ENCODE results near the gene IL13RA1.

The IL13RA1 gene

DNA sequence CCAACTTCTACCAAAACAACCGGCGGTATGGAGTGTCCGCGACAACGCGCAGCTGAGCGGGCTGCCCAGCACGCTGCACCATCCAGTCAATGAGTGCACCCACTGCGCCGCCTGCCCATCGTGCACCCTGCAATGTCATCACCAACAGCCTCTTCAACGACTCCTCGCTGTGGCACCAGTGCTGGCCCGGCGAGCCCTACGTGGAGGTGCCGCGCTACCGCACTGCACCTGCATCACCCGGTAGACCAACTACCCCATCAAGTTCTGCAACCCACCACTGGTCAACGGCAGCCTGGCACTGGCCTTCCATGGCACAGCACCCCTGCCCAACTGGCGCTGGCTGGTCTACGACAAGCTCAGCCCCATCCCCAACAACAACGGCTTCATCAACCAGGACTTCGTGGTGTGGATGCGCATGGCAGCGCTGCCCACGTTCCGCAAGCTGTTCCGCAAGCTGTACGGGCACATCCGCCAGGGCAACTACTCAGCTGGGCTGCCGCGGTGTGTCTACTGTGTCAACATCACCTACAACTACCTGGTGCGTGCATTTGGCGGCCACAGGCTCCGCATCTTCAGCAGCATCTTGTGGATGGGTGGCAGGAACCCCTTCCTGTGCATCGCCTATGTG is 42.8 kb downstream of the IL13RA1 start:
- no peaks in the 10 kb centered on the region for H3K36me3 ChIP-seq (ENCODE audit: control insufficient read depth, insufficient read depth, low read length)

DNA sequence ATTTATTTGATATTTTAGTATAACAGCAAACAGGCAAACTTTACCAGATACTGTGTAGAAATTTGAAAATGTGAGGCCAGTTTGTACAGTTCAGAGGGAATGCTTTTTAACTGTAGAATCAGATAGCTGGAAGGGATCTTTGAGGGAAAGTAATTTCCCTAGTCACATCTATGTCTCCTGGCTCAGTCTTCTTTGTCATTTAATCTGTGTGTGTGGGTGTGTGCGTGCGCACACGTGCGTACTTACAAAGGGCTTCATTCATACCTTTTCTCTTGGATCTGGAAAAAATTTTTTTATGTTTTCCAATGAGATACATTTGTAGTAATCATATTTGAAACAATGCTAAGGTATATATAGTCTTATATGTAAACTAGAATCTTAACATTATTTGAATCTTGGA is 44.6 kb downstream of the IL13RA1 start:
- no peak overlapping the region for H4K8ac ChIP-seq (ENCODE audit: low read depth, low read length)
- no peaks in the 10 kb centered on the region for H3K79me2 ChIP-seq (ENCODE audit: control insufficient read depth, insufficient read depth, low read length)
- WGBS (ENCODE audit: extremely low coverage, insufficient coverage, low lambda C conversion rate): no CpG with 5 or more reads among the region's 4 CpGs
- no peaks in the 10 kb centered on the region for H3K27me3 ChIP-seq (ENCODE audit: insufficient read depth, low read length, poor library complexity)
- no peak overlapping the region for H3K9ac ChIP-seq (ENCODE audit: low read length)
- no peak overlapping the region for H3K27ac ChIP-seq (ENCODE audit: low read depth, low read length)
- no peak overlapping the region for H2BK15ac ChIP-seq (replicated peaks; ENCODE audit: low read depth)
- H3K36me3 ChIP-seq (ENCODE audit: control insufficient read depth, insufficient read depth, low read length): no peaks in the 10 kb centered on the region
- H3K4me3 ChIP-seq (ENCODE audit: low read length): no peak overlapping the region
- H3K4me1 ChIP-seq (ENCODE audit: control insufficient read depth, low read depth, low read length): no peaks in the 10 kb centered on the region
- H2AK5ac ChIP-seq (ENCODE audit: low read length): no peak overlapping the region
- H3K18ac ChIP-seq (ENCODE audit: low read length): no peak overlapping the region
- no peak overlapping the region for H3K4ac ChIP-seq (ENCODE audit: low read depth, low read length)
- no peak overlapping the region for H3K23ac ChIP-seq (ENCODE audit: low read length)
- no peak overlapping the region for H3K56ac ChIP-seq (ENCODE audit: low read length)
- H3K79me1 ChIP-seq (ENCODE audit: low read length): no peaks in the 10 kb centered on the region
- H3K4me2 ChIP-seq (ENCODE audit: low read length): no peak overlapping the region
- no peak overlapping the region for H2BK5ac ChIP-seq (ENCODE audit: low read length)
- no peak for DNase-seq
- no peak overlapping the region for H2BK120ac ChIP-seq (ENCODE audit: low read depth, low read length)
- H4K5ac ChIP-seq (ENCODE audit: low read length): no peak overlapping the region

More for the DNA sequence above, 42.8 kb downstream of the IL13RA1 start:
- Histone ChIP-seq H2BK5ac (ENCODE audit: low read length) (no peak overlapping the region), H2AK5ac (ENCODE audit: low read length) (no peak overlapping the region), H2BK120ac (ENCODE audit: low read depth, low read length) (no peak overlapping the region), H3K56ac (ENCODE audit: low read length) (no peak overlapping the region), H3K79me2 (ENCODE audit: control insufficient read depth, insufficient read depth, low read length) (no peaks in the 10 kb centered on the region), H3K23ac (ENCODE audit: low read length) (no peak overlapping the region), H4K8ac (ENCODE audit: low read depth, low read length) (no peak overlapping the region), H3K18ac (ENCODE audit: low read length) (no peak overlapping the region), H3K4me1 (ENCODE audit: control insufficient read depth, low read depth, low read length) (no peaks in the 10 kb centered on the region), H3K4ac (ENCODE audit: low read depth, low read length) (no peak overlapping the region), H3K4me2 (ENCODE audit: low read length) (no peak overlapping the region), H3K27ac (ENCODE audit: low read depth, low read length) (no peak overlapping the region), H3K9ac (ENCODE audit: low read length) (no peak overlapping the region), H2BK15ac (replicated peaks; ENCODE audit: low read depth) (no peak overlapping the region), H4K5ac (ENCODE audit: low read length) (no peak overlapping the region), H3K79me1 (ENCODE audit: low read length) (no peaks in the 10 kb centered on the region), H3K4me3 (ENCODE audit: low read length) (no peak overlapping the region), H3K27me3 (ENCODE audit: insufficient read depth, low read length, poor library complexity) (no peaks in the 10 kb centered on the region)
- WGBS (ENCODE audit: extremely low coverage, insufficient coverage, low lambda C conversion rate): no CpG with 5 or more reads among the region's 38 CpGs
- DNase-seq: no peak

DNA sequence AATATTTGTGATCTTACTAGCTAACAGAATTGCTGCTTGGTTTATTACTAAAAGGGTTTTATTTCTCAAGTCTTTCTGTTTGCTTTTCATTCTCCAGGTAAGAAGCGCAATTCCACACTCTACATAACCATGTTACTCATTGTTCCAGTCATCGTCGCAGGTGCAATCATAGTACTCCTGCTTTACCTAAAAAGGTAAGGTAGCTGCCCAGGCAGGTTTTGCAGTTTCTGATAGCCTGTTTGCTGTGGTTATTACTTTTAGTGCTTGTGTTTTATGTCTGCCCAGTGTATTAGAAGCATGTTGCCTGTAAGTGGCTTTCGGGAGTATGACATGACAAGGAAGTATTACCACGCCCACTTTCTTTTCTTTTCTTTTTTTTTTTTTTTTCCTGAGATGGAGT is 46.4 kb downstream of the IL13RA1 start:
- Histone ChIP-seq H2BK5ac (ENCODE audit: low read length) (no peak overlapping the region), H3K56ac (ENCODE audit: low read length) (no peak overlapping the region), H3K4me1 (ENCODE audit: control insufficient read depth, low read depth, low read length) (no peaks in the 10 kb centered on the region), H2BK15ac (replicated peaks; ENCODE audit: low read depth) (no peak overlapping the region), H3K4me3 (ENCODE audit: low read length) (no peak overlapping the region), H3K27me3 (ENCODE audit: insufficient read depth, low read length, poor library complexity) (no peaks in the 10 kb centered on the region), H3K18ac (ENCODE audit: low read length) (no peak overlapping the region), H3K27ac (ENCODE audit: low read depth, low read length) (no peak overlapping the region), H3K4me2 (ENCODE audit: low read length) (no peak overlapping the region), H3K36me3 (ENCODE audit: control insufficient read depth, insufficient read depth, low read length) (no peaks in the 10 kb centered on the region), H2AK5ac (ENCODE audit: low read length) (no peak overlapping the region), H3K4ac (ENCODE audit: low read depth, low read length) (no peak overlapping the region), H2BK120ac (ENCODE audit: low read depth, low read length) (no peak overlapping the region), H3K23ac (ENCODE audit: low read length) (no peak overlapping the region), H3K79me2 (ENCODE audit: control insufficient read depth, insufficient read depth, low read length) (no peaks in the 10 kb centered on the region), H4K5ac (ENCODE audit: low read length) (no peak overlapping the region), H3K9ac (ENCODE audit: low read length) (no peak overlapping the region), H3K79me1 (ENCODE audit: low read length) (no peaks in the 10 kb centered on the region), H4K8ac (ENCODE audit: low read depth, low read length) (no peak overlapping the region)
- WGBS (ENCODE audit: extremely low coverage, insufficient coverage, low lambda C conversion rate): no CpG with 5 or more reads among the region's 5 CpGs
- no peak for DNase-seq

DNA sequence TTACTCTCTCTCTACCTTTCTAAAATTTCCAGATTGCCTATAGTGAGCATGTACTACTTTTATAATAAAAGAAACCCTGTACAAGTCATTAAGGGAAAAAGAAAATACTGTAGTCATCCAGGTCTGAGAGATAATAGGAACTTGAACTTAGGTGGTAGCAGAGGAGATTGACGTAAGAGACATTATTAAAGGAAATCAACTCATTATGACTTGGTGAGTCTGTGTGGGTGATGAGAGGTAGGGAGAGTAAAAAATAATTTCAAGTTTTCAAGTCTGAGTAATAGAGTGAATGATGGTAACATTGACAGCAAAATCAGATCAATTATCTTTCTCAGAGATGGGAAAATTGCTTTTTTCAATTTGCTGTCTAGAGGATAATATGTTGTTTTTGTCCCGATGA is 52.2 kb downstream of the IL13RA1 start:
- Histone ChIP-seq H3K23ac (ENCODE audit: low read length) (no peak overlapping the region), H3K36me3 (ENCODE audit: control insufficient read depth, insufficient read depth, low read length) (no peaks in the 10 kb centered on the region), H2AK5ac (ENCODE audit: low read length) (no peak overlapping the region), H3K27ac (ENCODE audit: low read depth, low read length) (no peak overlapping the region), H3K27me3 (ENCODE audit: insufficient read depth, low read length, poor library complexity) (no peaks in the 10 kb centered on the region), H3K4ac (ENCODE audit: low read depth, low read length) (no peak overlapping the region), H2BK120ac (ENCODE audit: low read depth, low read length) (no peak overlapping the region), H2BK15ac (replicated peaks; ENCODE audit: low read depth) (no peak overlapping the region), H3K9ac (ENCODE audit: low read length) (no peak overlapping the region), H3K4me2 (ENCODE audit: low read length) (no peak overlapping the region), H4K5ac (ENCODE audit: low read length) (no peak overlapping the region), H3K79me1 (ENCODE audit: low read length) (no peaks in the 10 kb centered on the region), H3K4me1 (ENCODE audit: control insufficient read depth, low read depth, low read length) (no peaks in the 10 kb centered on the region), H3K4me3 (ENCODE audit: low read length) (no peak overlapping the region), H2BK5ac (ENCODE audit: low read length) (no peak overlapping the region), H3K18ac (ENCODE audit: low read length) (no peak overlapping the region), H4K8ac (ENCODE audit: low read depth, low read length) (no peak overlapping the region), H3K56ac (ENCODE audit: low read length) (no peak overlapping the region), H3K79me2 (ENCODE audit: control insufficient read depth, insufficient read depth, low read length) (no peaks in the 10 kb centered on the region)
- DNase-seq: no peak
- WGBS (ENCODE audit: extremely low coverage, insufficient coverage, low lambda C conversion rate): no CpG with 5 or more reads among the region's 2 CpGs

DNA sequence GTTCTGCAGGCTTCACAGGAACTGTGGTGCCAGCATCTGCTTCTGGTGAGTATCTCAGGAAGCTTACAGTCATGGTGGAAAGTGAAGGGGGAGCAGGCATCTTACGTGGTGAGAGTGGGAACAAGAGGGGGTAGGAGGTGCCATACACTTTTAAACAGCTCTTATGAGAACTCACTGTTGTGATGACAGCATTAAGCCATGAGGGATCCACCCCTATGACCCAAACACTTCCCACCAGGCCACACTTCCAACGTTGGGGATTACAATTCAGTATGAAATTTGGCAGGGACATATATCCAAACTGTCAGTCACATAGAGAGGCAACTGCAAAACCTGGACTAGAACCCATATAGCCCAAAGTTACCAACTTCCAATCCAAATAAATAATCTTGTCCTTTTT is 53.1 kb downstream of the IL13RA1 start:
- H3K9ac ChIP-seq (ENCODE audit: low read length): no peak overlapping the region
- H3K4me3 ChIP-seq (ENCODE audit: low read length): no peak overlapping the region
- H4K5ac ChIP-seq (ENCODE audit: low read length): no peak overlapping the region
- H2BK5ac ChIP-seq (ENCODE audit: low read length): no peak overlapping the region
- no peak overlapping the region for H3K4ac ChIP-seq (ENCODE audit: low read depth, low read length)
- no peak overlapping the region for H3K18ac ChIP-seq (ENCODE audit: low read length)
- H3K27me3 ChIP-seq (ENCODE audit: insufficient read depth, low read length, poor library complexity): no peaks in the 10 kb centered on the region
- no CpG with 5 or more reads among the region's 2 CpGs for WGBS (ENCODE audit: extremely low coverage, insufficient coverage, low lambda C conversion rate)
- no peak overlapping the region for H3K4me2 ChIP-seq (ENCODE audit: low read length)
- no peak overlapping the region for H2AK5ac ChIP-seq (ENCODE audit: low read length)
- no peak overlapping the region for H3K27ac ChIP-seq (ENCODE audit: low read depth, low read length)
- DNase-seq: no peak
- no peaks in the 10 kb centered on the region for H3K79me1 ChIP-seq (ENCODE audit: low read length)
- H4K8ac ChIP-seq (ENCODE audit: low read depth, low read length): no peak overlapping the region
- H2BK15ac ChIP-seq (replicated peaks; ENCODE audit: low read depth): no peak overlapping the region
- no peaks in the 10 kb centered on the region for H3K79me2 ChIP-seq (ENCODE audit: control insufficient read depth, insufficient read depth, low read length)
- H2BK120ac ChIP-seq (ENCODE audit: low read depth, low read length): no peak overlapping the region
- no peak overlapping the region for H3K23ac ChIP-seq (ENCODE audit: low read length)
- no peaks in the 10 kb centered on the region for H3K36me3 ChIP-seq (ENCODE audit: control insufficient read depth, insufficient read depth, low read length)
- H3K56ac ChIP-seq (ENCODE audit: low read length): no peak overlapping the region
- no peaks in the 10 kb centered on the region for H3K4me1 ChIP-seq (ENCODE audit: control insufficient read depth, low read depth, low read length)

DNA sequence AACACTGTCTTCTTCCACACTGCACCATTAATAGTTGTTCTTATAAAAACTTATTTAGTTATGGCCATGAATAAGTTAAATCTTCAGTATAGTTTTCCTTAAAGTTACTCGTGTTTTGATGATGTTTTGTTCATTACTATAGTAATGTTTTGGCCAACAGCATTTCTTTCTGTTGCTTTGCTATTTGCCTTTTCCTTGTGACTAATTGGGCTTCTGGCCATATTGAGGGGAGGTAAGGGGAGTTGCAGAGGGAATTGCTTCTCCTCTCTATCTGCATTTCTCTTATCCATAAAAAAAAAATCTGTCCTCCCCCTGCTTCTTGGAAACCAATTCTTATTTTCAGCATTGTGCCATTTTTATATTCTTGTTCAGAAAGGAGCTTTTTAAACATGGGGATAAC is 53.5 kb downstream of the IL13RA1 start:
- Histone ChIP-seq H3K27me3 (ENCODE audit: insufficient read depth, low read length, poor library complexity) (no peaks in the 10 kb centered on the region), H2AK5ac (ENCODE audit: low read length) (no peak overlapping the region), H3K4me3 (ENCODE audit: low read length) (no peak overlapping the region), H3K4ac (ENCODE audit: low read depth, low read length) (no peak overlapping the region), H3K23ac (ENCODE audit: low read length) (no peak overlapping the region), H3K79me2 (ENCODE audit: control insufficient read depth, insufficient read depth, low read length) (no peaks in the 10 kb centered on the region), H3K18ac (ENCODE audit: low read length) (no peak overlapping the region), H2BK5ac (ENCODE audit: low read length) (no peak overlapping the region), H4K5ac (ENCODE audit: low read length) (no peak overlapping the region), H2BK120ac (ENCODE audit: low read depth, low read length) (no peak overlapping the region), H3K4me2 (ENCODE audit: low read length) (no peak overlapping the region), H2BK15ac (replicated peaks; ENCODE audit: low read depth) (no peak overlapping the region), H3K9ac (ENCODE audit: low read length) (no peak overlapping the region), H3K79me1 (ENCODE audit: low read length) (no peaks in the 10 kb centered on the region), H3K36me3 (ENCODE audit: control insufficient read depth, insufficient read depth, low read length) (no peaks in the 10 kb centered on the region), H3K56ac (ENCODE audit: low read length) (no peak overlapping the region), H3K27ac (ENCODE audit: low read depth, low read length) (no peak overlapping the region), H3K4me1 (ENCODE audit: control insufficient read depth, low read depth, low read length) (no peaks in the 10 kb centered on the region), H4K8ac (ENCODE audit: low read depth, low read length) (no peak overlapping the region)
- DNase-seq: no peak
- no CpG with 5 or more reads among the region's 1 CpG for WGBS (ENCODE audit: extremely low coverage, insufficient coverage, low lambda C conversion rate)

Measured in mesendoderm (in vitro differentiated cells).